Measurements from ENCODE around the gene KIF26B.

KIF26B gene

GRCh38 chr1:245609354-245610150, 454.8 kb downstream of the KIF26B start:
- DNase-seq: no peak

- DNase-seq: no peak
These were observed 456.5 kb downstream of the KIF26B start for GRCh38 chr1:245611251-245611650.

GRCh38 chr1:245614476-245614875, 459.7 kb downstream of the KIF26B start:
- no peak for DNase-seq

- no peak for DNase-seq
These were observed 460.2 kb downstream of the KIF26B start for GRCh38 chr1:245615001-245615400.

GRCh38 chr1:245621589-245621988, 466.8 kb downstream of the KIF26B start:
- no peak for DNase-seq

GRCh38 chr1:245622332-245623014, 467.7 kb downstream of the KIF26B start:
- no peak for DNase-seq

GRCh38 chr1:245641384-245641783, 486.6 kb downstream of the KIF26B start:
- no peak for DNase-seq

- DNase-seq: no peak
These were observed 490.6 kb downstream of the KIF26B start for GRCh38 chr1:245645406-245645805.

GRCh38 chr1:245645894-245646293, 491.1 kb downstream of the KIF26B start:
- no peak for DNase-seq

GRCh38 chr1:245648749-245649522, 494.2 kb downstream of the KIF26B start:
- no peak for DNase-seq

- no peak for DNase-seq
These were observed 494.9 kb downstream of the KIF26B start for GRCh38 chr1:245649666-245650065.

GRCh38 chr1:245650441-245650960, 495.7 kb downstream of the KIF26B start:
- DNase-seq: no peak

- no peak for DNase-seq
These were observed 496.3 kb downstream of the KIF26B start for GRCh38 chr1:245651093-245651492.

- no peak for DNase-seq
These were observed 497.3 kb downstream of the KIF26B start for GRCh38 chr1:245652116-245652515.

GRCh38 chr1:245652660-245653427, 498.1 kb downstream of the KIF26B start:
- DNase-seq: no peak

- DNase-seq: no peak
These were observed 499.8 kb downstream of the KIF26B start for GRCh38 chr1:245654460-245655050.

GRCh38 chr1:245656189-245656717, 501.5 kb downstream of the KIF26B start:
- no peak for DNase-seq

GRCh38 chr1:245657371-245657770, 502.6 kb downstream of the KIF26B start:
- DNase-seq: no peak

- no peak for DNase-seq
These were observed 508.6 kb downstream of the KIF26B start for GRCh38 chr1:245663373-245663772.

- DNase-seq: no peak
These were observed 509.1 kb downstream of the KIF26B start for GRCh38 chr1:245663841-245664240.

GRCh38 chr1:245666412-245666811, 511.6 kb downstream of the KIF26B start:
- no peak for DNase-seq

- no peak for DNase-seq
These were observed 516.6 kb downstream of the KIF26B start for GRCh38 chr1:245671349-245671748.

All from hematopoietic multipotent progenitor cell treated with erythropoietin and hydrocortisone succinate and interleukin-3 and kit ligand, for 8 days (in vitro differentiated cells).